Stomach (tissue), 9 donors: ENCODE data around the gene FKBP1B. TPM values are rescaled to one million over a fixed set of nuclear protein-coding genes. Genes with fewer than 3 reads are reported as not detected.
A peak's percentile ranks its signal among the peaks of the same experiment; 100 is the strongest.
"Not testable (repeated sequence)": the region's sequence is repeated elsewhere in the genome, so short reads cannot be mapped to it uniquely, and the experiment has no call there.

Source experiments
- DNase-seq, 2 donors: peaks; one replicate each; pipeline versions ENCODE4 v3.0.0 to v3.0.0-alpha.2; 2013 to 2019
- H3K27ac ChIP-seq, 5 donors: fragments of 200-600 bp in 4 of 5; sonication (generic) in 4 of 5; one replicate each; pipeline ENCODE4 v1.5.1; 2013 to 2019; ENCODE audit warnings: mild to moderate bottlenecking in 1 of 5, moderate library complexity in 1 of 5
- H3K27me3 ChIP-seq, 3 donors: fragments of 200-600 bp; sonication (generic); one replicate each; pipeline ENCODE4 v1.5.1; 2017 to 2019; ENCODE audit warnings: mixed run types in 1 of 3
- H3K36me3 ChIP-seq, 4 donors: fragments of 200-600 bp; sonication (generic); 1 replicate in 3 of 4; 2 replicates in 1 of 4; pipeline ENCODE4 v1.5.1; 2016 to 2019
- H3K4me1 ChIP-seq, 4 donors: fragments of 200-600 bp; sonication (generic); one replicate each; pipeline ENCODE4 v1.5.1; 2016 to 2019
- H3K4me3 ChIP-seq, 4 donors: fragments of 200-600 bp; sonication (generic) in 3 of 4; one replicate each; pipeline ENCODE4 v1.5.1; 2016 to 2019; ENCODE audit warnings: mild to moderate bottlenecking in 1 of 4
- H3K9me3 ChIP-seq, 4 donors: fragments of 200-600 bp; sonication (generic); one replicate each; pipeline ENCODE4 v1.5.1; 2016 to 2019
- CTCF ChIP-seq, 7 experiments: fragments of 450-650 bp in 4 of 7; fragments of 200-600 bp in 3 of 7; sonication (generic) in 3 of 7; IDR thresholded peaks; one replicate each; pipeline ENCODE4 v1.5.1; 2016 to 2019; ENCODE audit warnings: antibody characterized with exemption in 7 of 7, control low read depth in 2 of 7, mild to moderate bottlenecking in 1 of 7
- EP300 ChIP-seq: sonication (generic); formaldehyde crosslinking; IDR thresholded peaks from one replicate; pipeline ENCODE4 v1.6.1; 2017; ENCODE audit warnings: antibody characterized with exemption
- POLR2A ChIP-seq, 4 donors: fragments of 450-650 bp; IDR thresholded peaks; one replicate each; pipeline ENCODE4 v1.6.1; 2016; ENCODE audit warnings: antibody characterized with exemption in 4 of 4, control low read depth in 2 of 4, mild to moderate bottlenecking in 1 of 4, moderate library complexity in 1 of 4
- POLR2AphosphoS5 ChIP-seq, 3 donors: sonication (generic); formaldehyde crosslinking; IDR thresholded peaks; one replicate each; pipeline ENCODE4 v1.6.1; 2016; ENCODE audit warnings: antibody characterized with exemption in 3 of 3
- WGBS, 5 donors: extraction: QIAGEN DNeasy Blood & Tissue Kit in 3 of 5; methylation state at CpG; one replicate each; pipeline versions ENCODE4 v1.1.5 to v1.1.7; 2013 to 2018; 5-methylcytosine and 5-hydroxymethylcytosine counted together
- intact Hi-C: fragments of 100-400 bp; cut with DNase I; formaldehyde crosslinking; loops from one replicate; pipeline ENCODE4 v1.15.1; 2023; ENCODE audit warnings: low total_unique reads
- polyA plus RNA-seq, 3 donors: library from polyadenylated mRNA; stranded (reverse); fragments of 200-250 nt; gene quantifications; one replicate each; pipeline ENCODE4 v1.2.3, GENCODE V29; 2013
- total RNA-seq, 5 donors: library from RNA; depleted of rRNA; stranded (reverse); fragments of >200 nt; gene quantifications; one replicate each; pipeline versions ENCODE4 v1.1.0 to v1.2.3, GENCODE V29; 2014 to 2016
- donor health status: healthy with polysubstance abuse.
- donor health status: Bipolar disorder and iron deficiency.
- donor health status: healthy.

The FKBP1B gene
- total and polyA plus RNA-seq, 8 donors = 1.3 to 34.3 (median 13.6) TPM; not detected in 1

- Histone ChIP-seq H3K36me3 (peaks cover 0 to 43% (median 40%) of the 10 kb centered on the region in 4 donors), H3K27ac (peak overlapping the region; percentile 88 to 94 (median 91)), H3K9me3 (no peaks in the 10 kb centered on the region), H3K4me3 (peak overlapping the region; percentile 54 to 61 (median 56)), H3K27me3 (no peaks in the 10 kb centered on the region), H3K4me1 (peaks cover 8 to 30% (median 25%) of the 10 kb centered on the region in 4 donors)
- no peak for DNase-seq
- intact Hi-C loops = loop anchor here (10.0 kb wide), 1 partner anchor 260 kb away; no protein-coding TSS in a partner anchor
- 5 to 14% (median 11%) methylated on average over 11 of the region's 11 CpGs for WGBS, 5 donors
- TF ChIP-seq POLR2A (IDR thresholded peaks at IDR 0.05) (no peak), EP300 (no peak), POLR2AphosphoS5 (IDR thresholded peaks at IDR 0.05) (no peak), CTCF (IDR thresholded peaks at IDR 0.05) (no peak)
Measured at GRCh38 chr2:24085200-24085489, 35.6 kb downstream of the FKBP1B start.

DNA sequence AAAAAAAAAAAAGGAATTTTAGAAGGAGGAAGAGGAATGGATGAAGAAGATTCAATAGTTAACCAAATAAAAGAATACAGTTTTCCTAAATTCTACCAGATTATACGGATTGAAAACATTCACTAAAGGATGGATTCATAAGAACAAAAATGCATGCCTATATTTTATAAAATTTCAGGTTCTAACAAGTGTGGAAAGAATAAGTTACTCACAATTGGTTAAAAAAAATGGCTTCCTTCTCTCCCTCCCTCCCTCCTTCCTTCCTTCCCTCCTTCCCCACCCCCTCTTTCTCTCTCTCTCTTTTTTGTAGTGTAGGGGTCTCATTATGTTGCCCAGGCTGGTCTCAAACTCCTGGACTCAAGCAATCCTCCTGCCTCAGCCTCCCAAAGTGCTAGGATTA is 36.7 kb downstream of the FKBP1B start:
- TF ChIP-seq CTCF (IDR thresholded peaks at IDR 0.05) (no peak), EP300 (no peak), POLR2A (IDR thresholded peaks at IDR 0.05) (no peak), POLR2AphosphoS5 (IDR thresholded peaks at IDR 0.05) (no peak)
- DNase-seq = no peak
- intact Hi-C loops = loop anchor here (10.0 kb wide), 1 partner anchor 261 kb away; no protein-coding TSS in a partner anchor
- WGBS, 5 donors = 87 to 96% (median 94%) methylated on average over 1 of the region's 1 CpG
- Histone ChIP-seq H3K9me3 (no peaks in the 10 kb centered on the region), H3K4me3 (no peak overlapping the region), H3K27me3 (no peaks in the 10 kb centered on the region), H3K36me3 (peaks cover 0 to 32% (median 29%) of the 10 kb centered on the region in 4 donors), H3K27ac (no peak overlapping the region), H3K4me1 (peaks cover 8 to 26% (median 25%) of the 10 kb centered on the region in 4 donors)

- Histone ChIP-seq H3K4me1 (peaks cover 8 to 25% (median 25%) of the 10 kb centered on the region in 4 donors), H3K27ac (no peak overlapping the region), H3K9me3 (no peaks in the 10 kb centered on the region), H3K4me3 (no peak overlapping the region), H3K36me3 (peaks cover 0 to 24% (median 21%) of the 10 kb centered on the region in 4 donors), H3K27me3 (no peaks in the 10 kb centered on the region)
- intact Hi-C loops = loop anchor here (10.0 kb wide), 1 partner anchor 262 kb away; no protein-coding TSS in a partner anchor
- WGBS, 5 donors = 60 to 77% (median 64%) methylated on average over 3 of the region's 3 CpGs
- DNase-seq = no peak
- TF ChIP-seq EP300 (no peak), POLR2AphosphoS5 (IDR thresholded peaks at IDR 0.05) (no peak), CTCF (IDR thresholded peaks at IDR 0.05) (no peak), POLR2A (IDR thresholded peaks at IDR 0.05) (no peak)
Measured at GRCh38 chr2:24087032-24087431, 37.5 kb downstream of the FKBP1B start.

DNA sequence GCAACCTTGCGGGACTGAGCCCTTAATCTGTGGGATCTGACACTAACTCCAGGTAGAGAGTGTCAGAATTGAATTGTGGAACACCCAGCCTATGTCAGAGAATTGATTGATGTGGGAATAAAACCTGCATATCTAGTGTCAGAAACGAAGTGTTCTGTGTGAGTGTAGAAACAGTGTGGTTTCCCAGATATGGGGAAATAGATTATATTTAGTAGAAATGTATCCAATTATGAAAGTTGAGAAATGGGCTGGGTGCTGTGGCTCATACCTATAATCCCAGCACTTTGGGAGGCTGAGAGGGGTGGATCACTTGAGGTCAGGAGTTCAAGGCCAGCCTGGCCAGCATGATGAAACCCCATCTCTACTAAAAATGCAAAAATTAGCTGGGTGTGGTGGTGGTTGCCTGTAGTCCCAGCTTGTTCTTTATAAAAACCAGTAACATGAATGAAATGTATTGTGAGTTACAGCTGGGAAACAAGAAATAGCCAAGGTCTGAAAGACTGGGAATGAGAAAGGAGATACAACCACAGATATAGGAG is 39.3 kb downstream of the FKBP1B start:
- H3K36me3 ChIP-seq = peaks cover 0 to 22% (median 12%) of the 10 kb centered on the region in 4 donors
- 61 to 86% (median 69%) methylated on average over 2 of the region's 2 CpGs for WGBS, 5 donors
- TF ChIP-seq EP300 = no peak
- TF ChIP-seq POLR2AphosphoS5 (IDR thresholded peaks at IDR 0.05) = no peak
- no peak for TF ChIP-seq POLR2A (IDR thresholded peaks at IDR 0.05)
- TF ChIP-seq CTCF (IDR thresholded peaks at IDR 0.05) = no peak
- no peak overlapping the region for H3K4me3 ChIP-seq
- intact Hi-C loops = loop anchor here (10.0 kb wide), 1 partner anchor 264 kb away; no protein-coding TSS in a partner anchor
- H3K9me3 ChIP-seq = no peaks in the 10 kb centered on the region
- peaks cover 0 to 13% (median 12%) of the 10 kb centered on the region in 4 donors for H3K4me1 ChIP-seq
- no peaks in the 10 kb centered on the region for H3K27me3 ChIP-seq
- DNase-seq = no peak
- H3K27ac ChIP-seq = no peak overlapping the region

GRCh38 chr2:24093270-24093669 is 43.7 kb downstream of the FKBP1B start:
- H3K4me1 ChIP-seq, H3K9me3 ChIP-seq, H3K4me3 ChIP-seq, intact Hi-C loops, H3K27ac ChIP-seq, DNase-seq, H3K27me3 ChIP-seq: not testable (repeated sequence)
- H3K36me3 ChIP-seq = peaks cover 5 to 33% (median 24%) of the 10 kb centered on the region in 4 donors
- 96 to 99% (median 98%) methylated on average over 5 of the region's 5 CpGs for WGBS, 5 donors

- H3K4me3 ChIP-seq, H3K9me3 ChIP-seq, intact Hi-C loops, H3K27ac ChIP-seq, H3K4me1 ChIP-seq, H3K27me3 ChIP-seq: not testable (repeated sequence)
- DNase-seq = peak in 1 of 2 donors; percentile 34
- peaks cover 5 to 32% (median 20%) of the 10 kb centered on the region in 4 donors for H3K36me3 ChIP-seq
- 58 to 84% (median 63%) methylated on average over 17 of the region's 17 CpGs for WGBS, 5 donors
Measured at GRCh38 chr2:24095171-24095677, 45.7 kb downstream of the FKBP1B start.

GRCh38 chr2:24100732-24101131 is 51.2 kb downstream of the FKBP1B start:
- H3K4me1 ChIP-seq, intact Hi-C loops, H3K27ac ChIP-seq, H3K27me3 ChIP-seq, H3K4me3 ChIP-seq, H3K9me3 ChIP-seq, DNase-seq: not testable (repeated sequence)
- WGBS, 5 donors = 89 to 96% (median 92%) methylated on average over 2 of the region's 2 CpGs
- peaks cover 5 to 26% (median 20%) of the 10 kb centered on the region in 4 donors for H3K36me3 ChIP-seq
